Aorta (tissue), 5 donors: Measurements from ENCODE around the gene KRT78. TPM values are rescaled to one million over a fixed set of nuclear protein-coding genes. Genes with fewer than 3 reads are reported as not detected.

Experiments
- ATAC-seq: fragments of 200-7000 bp; cut with Tn5 transposase; one replicate; pipeline ENCODE4 v1.9.1; 2022; ENCODE audit warnings: moderate library complexity; ENCODE audit not compliant: low FRiP score
- DNase-seq, 2 donors: peaks; one replicate each; pipeline ENCODE4 v3.0.0-alpha.2; 2020
- H3K27ac ChIP-seq, 2 donors: one replicate each; pipeline ENCODE4 v1.5.1; 2013; ENCODE audit warnings: low read length in 2 of 2, mild to moderate bottlenecking in 2 of 2, moderate library complexity in 2 of 2, control low read depth in 1 of 2, inconsistent platforms in 1 of 2, low read depth in 1 of 2
- H3K27me3 ChIP-seq, 2 donors: one replicate each; pipeline ENCODE4 v1.6.1; 2013; ENCODE audit warnings: control low read depth in 1 of 2, low read length in 1 of 2, mild to moderate bottlenecking in 1 of 2, moderate library complexity in 1 of 2; ENCODE audit not compliant: insufficient read depth in 2 of 2, control insufficient read depth in 1 of 2
- H3K36me3 ChIP-seq, 2 donors: one replicate each; pipeline ENCODE4 v1.6.1; 2013; ENCODE audit warnings: control low read depth in 1 of 2, low read length in 1 of 2, mild to moderate bottlenecking in 1 of 2; ENCODE audit not compliant: insufficient read depth in 2 of 2, control insufficient read depth in 1 of 2
- H3K4me1 ChIP-seq, 2 donors: one replicate each; pipeline ENCODE4 v1.6.1; 2013; ENCODE audit warnings: low read length in 2 of 2, control low read depth in 1 of 2, mild to moderate bottlenecking in 1 of 2, moderate library complexity in 1 of 2; ENCODE audit not compliant: insufficient read depth in 2 of 2, control insufficient read depth in 1 of 2
- H3K4me3 ChIP-seq, 2 donors: one replicate each; pipeline ENCODE4 v1.5.1; 2013; ENCODE audit warnings: low read length in 2 of 2, control low read depth in 1 of 2, mild to moderate bottlenecking in 1 of 2
- H3K9me3 ChIP-seq: one replicate; pipeline ENCODE4 v1.6.1; 2013; ENCODE audit warnings: mild to moderate bottlenecking, low read length; ENCODE audit not compliant: control insufficient read depth
- WGBS, 2 donors: extraction: QIAGEN DNeasy Blood & Tissue Kit; methylation state at CpG; one replicate each; pipeline ENCODE4 v1.1.7; 2013; 5-methylcytosine and 5-hydroxymethylcytosine counted together
- intact Hi-C, 2 donors: fragments of 100-400 bp; cut with DNase I; formaldehyde crosslinking; loops; one replicate each; pipeline versions ENCODE4 v1.14.2 to v1.15.0; 2022
- polyA plus RNA-seq, 2 donors: library from polyadenylated mRNA; stranded (reverse); fragments of 200-250 nt; gene quantifications; one replicate each; pipeline ENCODE4 v1.2.3, GENCODE V29; 2013
- total RNA-seq, 2 donors: library from RNA; stranded (reverse); fragmentation: NEBNext Ultra II Directional; extraction: Animal tissue kit (Norgen Biotek cat#: 25700); gene quantifications; one replicate each; pipeline ENCODE4 v1.2.1, GENCODE V29; 2021
- donor health status: healthy with polysubstance abuse.
- donor health status: Bipolar disorder and iron deficiency.
- donor health status: DM: no; HTN: no; CAD: no.
- donor health status: DM: no; HTN: no; CAD: no.
- donor health status: DM: yes; HTN: yes; CAD: no.

KRT78 gene
- total and polyA plus RNA-seq, 4 donors, result 0.10 to 2.0 TPM; not detected in 2

DNA sequence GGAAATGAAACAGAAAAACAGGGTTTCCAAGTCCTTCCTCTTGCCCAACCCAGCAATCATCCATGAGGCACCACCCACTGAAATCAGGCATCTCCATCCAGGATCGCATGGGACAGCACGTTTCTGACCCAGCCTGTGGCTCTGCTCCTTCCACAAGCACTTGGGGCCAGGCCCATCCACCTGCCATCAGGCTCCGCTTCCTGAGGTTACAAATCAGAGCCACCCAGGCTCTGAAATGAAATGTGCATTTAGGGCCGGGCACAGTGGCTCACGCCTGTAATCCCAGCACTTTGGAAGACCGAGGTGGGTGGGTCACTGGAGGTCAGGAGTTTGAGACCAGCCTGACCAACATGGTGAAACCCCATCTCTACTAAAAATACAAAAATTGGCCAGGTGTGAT, 717 bp upstream of the KRT78 start:
- no peak for ATAC-seq

DNA sequence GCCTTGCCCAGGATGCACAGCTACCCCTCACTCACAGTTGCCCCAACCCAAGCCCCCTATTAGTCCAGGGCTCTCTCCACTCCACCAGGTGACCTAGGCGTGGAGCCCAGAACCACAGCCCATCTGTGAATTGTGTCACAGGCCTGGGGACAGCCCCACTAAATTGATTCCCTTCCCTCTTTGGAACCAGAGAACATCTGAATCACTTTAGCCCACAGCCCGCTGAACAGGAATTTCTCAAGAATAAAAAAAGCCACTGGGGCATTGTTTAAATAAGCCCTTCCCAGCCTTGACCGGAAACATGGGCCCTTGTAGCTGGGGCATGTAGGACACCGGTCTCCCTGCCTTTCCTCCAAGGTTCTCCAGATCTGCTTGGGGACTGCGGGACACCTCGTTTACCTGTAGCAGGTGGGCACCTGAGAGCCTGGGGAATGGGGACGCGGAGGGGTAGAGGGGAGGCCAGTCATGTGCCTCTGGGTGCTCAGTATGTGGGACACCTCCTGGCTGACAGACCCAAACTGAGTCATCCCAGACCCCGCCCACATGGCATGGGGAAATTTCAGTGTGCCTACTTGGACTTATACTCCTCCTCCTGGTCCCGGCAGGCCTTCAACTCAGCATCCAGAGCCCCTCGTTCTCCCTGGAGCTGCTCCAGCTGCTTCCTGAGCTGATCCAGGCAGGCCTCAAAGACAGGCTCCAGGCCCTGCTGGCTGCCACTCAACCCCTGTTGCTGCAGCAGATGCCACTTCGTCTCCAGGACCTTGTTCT, 1.3 kb downstream of the KRT78 start:
- Histone ChIP-seq H3K4me3 (no peak overlapping the region), H3K4me1 (no peaks in the 10 kb centered on the region), H3K27me3 (no peaks in the 10 kb centered on the region), H3K27ac (no peak overlapping the region), H3K9me3 (no peaks in the 10 kb centered on the region), H3K36me3 (no peaks in the 10 kb centered on the region)
- intact Hi-C loops, result no loop called here
- peak; percentile 41 to 67 for DNase-seq
- WGBS, 2 donors, result 79% methylated on average over 12 of the region's 12 CpGs
- ATAC-seq, result no peak

More for the DNA sequence above, 717 bp upstream of the KRT78 start:
- no peak overlapping the region for H3K4me3 ChIP-seq
- H3K9me3 ChIP-seq, result peaks cover 1% of the 10 kb centered on the region
- H3K4me1 ChIP-seq, result no peaks in the 10 kb centered on the region
- H3K36me3 ChIP-seq, result no peaks in the 10 kb centered on the region
- DNase-seq, result peak; percentile 2 to 37
- 86 to 91% methylated on average over 6 of the region's 6 CpGs for WGBS, 2 donors
- no peak overlapping the region for H3K27ac ChIP-seq
- intact Hi-C loops, result no loop called here
- H3K27me3 ChIP-seq, result no peaks in the 10 kb centered on the region

DNA sequence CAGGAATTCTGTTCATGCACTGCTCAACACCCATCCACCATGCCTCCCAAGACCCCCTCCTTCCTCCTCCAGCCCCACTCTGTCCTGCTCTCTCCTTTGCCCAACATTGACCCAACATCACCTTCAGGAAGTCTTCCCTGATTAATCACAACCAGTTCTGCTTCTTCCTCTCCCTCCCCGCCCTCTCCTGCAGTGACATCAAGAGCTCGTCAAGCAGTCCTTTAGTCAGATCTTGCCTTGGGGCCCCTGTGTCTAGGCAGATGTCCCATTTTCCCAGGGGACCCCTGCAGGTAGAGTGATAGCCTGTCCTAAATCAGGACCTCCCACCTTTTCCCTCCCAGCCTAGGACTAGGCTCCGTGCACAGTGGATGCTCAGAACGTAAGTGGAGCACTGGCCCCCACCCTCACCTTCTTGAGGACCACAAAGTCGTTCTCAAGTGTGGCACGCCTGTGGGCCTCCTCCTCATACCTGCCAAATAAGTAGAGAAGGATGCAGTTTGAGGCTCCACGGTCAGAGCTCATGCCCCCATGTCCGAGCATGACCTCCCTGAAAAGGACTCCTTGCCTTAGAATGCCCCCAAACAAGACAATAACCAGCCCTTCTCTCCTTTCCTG, 2.3 kb downstream of the KRT78 start:
- Histone ChIP-seq H3K4me1 (no peaks in the 10 kb centered on the region), H3K4me3 (no peak overlapping the region), H3K9me3 (no peaks in the 10 kb centered on the region), H3K27me3 (no peaks in the 10 kb centered on the region), H3K27ac (no peak overlapping the region), H3K36me3 (no peaks in the 10 kb centered on the region)
- intact Hi-C loops, result no loop called here
- 84 to 86% methylated on average over 8 of the region's 8 CpGs for WGBS, 2 donors
- DNase-seq (peak; percentile 32 to 62), ATAC-seq (no peak)

DNA sequence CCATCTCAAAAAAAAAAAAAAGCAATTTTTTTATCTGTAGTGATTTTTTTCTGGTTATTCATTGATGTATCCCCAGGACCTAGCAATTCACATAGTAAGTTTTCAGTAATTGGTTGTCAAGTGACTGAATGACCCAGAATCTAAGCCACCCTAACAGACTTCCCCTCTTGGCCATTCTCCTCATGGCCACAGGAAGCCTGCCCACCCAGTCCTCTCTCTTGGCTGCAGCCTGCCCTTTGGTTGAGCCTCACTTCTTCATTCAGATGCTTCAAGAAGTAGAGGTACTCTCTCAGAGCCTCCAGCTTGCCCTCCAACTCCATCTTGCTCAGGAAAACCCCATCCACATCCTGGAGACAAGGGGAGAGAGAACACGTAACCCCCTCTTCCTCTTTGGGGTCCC, 2.8 kb downstream of the KRT78 start:
- H3K27ac ChIP-seq, result no peak overlapping the region
- H3K27me3 ChIP-seq, result no peaks in the 10 kb centered on the region
- ATAC-seq (no peak), DNase-seq (no peak)
- WGBS, 2 donors, result 93 to 100% methylated on average over 1 of the region's 1 CpG
- no peak overlapping the region for H3K4me3 ChIP-seq
- H3K9me3 ChIP-seq, result no peaks in the 10 kb centered on the region
- H3K4me1 ChIP-seq, result no peaks in the 10 kb centered on the region
- no peaks in the 10 kb centered on the region for H3K36me3 ChIP-seq
- intact Hi-C loops, result no loop called here

DNA sequence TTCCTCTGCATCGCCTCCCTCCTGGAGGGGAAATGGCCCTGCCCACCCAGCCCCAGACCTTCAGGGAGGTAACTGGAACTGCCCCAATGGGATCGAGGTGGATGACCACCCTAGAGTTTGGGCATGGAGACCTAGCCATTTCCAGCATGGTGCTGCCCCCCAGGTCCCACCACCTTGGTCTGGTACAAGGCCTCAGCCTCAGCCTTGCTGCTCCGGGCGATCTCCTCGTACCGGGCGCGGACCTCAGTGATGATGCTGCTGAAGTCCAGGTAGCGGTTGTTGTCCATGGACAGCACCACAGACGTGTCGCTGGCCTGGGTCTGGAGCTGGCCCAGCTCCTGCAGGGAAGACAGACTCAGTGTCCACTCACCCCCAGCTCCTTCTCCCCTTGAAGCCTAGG, 4.4 kb downstream of the KRT78 start:
- no peaks in the 10 kb centered on the region for H3K27me3 ChIP-seq
- no peak overlapping the region for H3K4me3 ChIP-seq
- no peaks in the 10 kb centered on the region for H3K4me1 ChIP-seq
- intact Hi-C loops, result no loop called here
- DNase-seq, result peak; percentile 10 to 73
- H3K27ac ChIP-seq, result no peak overlapping the region
- WGBS, 2 donors, result 94 to 95% methylated on average over 11 of the region's 11 CpGs
- no peaks in the 10 kb centered on the region for H3K9me3 ChIP-seq
- no peaks in the 10 kb centered on the region for H3K36me3 ChIP-seq
- ATAC-seq, result no peak

DNA sequence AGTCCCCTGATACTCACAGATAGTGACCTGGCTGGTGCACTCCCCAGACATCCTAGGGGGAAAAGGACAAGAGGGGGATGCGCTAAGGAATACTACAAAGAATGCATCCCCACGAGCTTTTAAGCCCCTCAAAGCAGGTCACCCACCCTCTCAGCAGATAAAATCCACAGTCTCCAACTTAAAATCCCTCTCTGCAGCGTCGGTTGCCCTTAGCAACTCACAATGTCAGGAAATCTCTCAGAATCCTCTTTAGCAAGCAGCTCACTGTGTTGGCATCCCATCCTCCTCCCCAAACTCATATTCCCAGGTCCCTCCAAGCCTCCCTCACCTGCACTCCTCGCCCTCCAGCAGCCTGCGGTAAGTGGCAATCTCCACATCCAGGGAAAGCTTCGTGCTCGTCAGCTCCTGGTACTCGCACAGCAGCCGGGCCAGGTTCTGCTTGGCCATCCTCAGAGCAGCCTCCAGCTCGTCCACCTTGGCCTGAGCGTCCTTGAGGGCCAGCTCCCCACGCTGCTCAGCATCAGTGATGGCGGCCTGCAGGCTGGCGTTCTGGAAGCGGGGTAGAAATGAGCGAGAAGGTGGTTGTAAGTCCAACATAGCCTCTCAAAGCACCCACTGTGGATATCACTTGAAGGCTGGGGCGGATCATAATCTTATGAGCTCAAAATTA, 9.2 kb downstream of the KRT78 start:
- H3K9me3 ChIP-seq, result no peaks in the 10 kb centered on the region
- intact Hi-C loops, result no loop called here
- no peaks in the 10 kb centered on the region for H3K4me1 ChIP-seq
- DNase-seq, result peak; percentile 12 to 34
- H3K27ac ChIP-seq, result no peak overlapping the region
- 83 to 85% methylated on average over 18 of the region's 18 CpGs for WGBS, 2 donors
- ATAC-seq, result no peak
- no peak overlapping the region for H3K4me3 ChIP-seq
- H3K36me3 ChIP-seq, result no peaks in the 10 kb centered on the region
- no peaks in the 10 kb centered on the region for H3K27me3 ChIP-seq

DNA sequence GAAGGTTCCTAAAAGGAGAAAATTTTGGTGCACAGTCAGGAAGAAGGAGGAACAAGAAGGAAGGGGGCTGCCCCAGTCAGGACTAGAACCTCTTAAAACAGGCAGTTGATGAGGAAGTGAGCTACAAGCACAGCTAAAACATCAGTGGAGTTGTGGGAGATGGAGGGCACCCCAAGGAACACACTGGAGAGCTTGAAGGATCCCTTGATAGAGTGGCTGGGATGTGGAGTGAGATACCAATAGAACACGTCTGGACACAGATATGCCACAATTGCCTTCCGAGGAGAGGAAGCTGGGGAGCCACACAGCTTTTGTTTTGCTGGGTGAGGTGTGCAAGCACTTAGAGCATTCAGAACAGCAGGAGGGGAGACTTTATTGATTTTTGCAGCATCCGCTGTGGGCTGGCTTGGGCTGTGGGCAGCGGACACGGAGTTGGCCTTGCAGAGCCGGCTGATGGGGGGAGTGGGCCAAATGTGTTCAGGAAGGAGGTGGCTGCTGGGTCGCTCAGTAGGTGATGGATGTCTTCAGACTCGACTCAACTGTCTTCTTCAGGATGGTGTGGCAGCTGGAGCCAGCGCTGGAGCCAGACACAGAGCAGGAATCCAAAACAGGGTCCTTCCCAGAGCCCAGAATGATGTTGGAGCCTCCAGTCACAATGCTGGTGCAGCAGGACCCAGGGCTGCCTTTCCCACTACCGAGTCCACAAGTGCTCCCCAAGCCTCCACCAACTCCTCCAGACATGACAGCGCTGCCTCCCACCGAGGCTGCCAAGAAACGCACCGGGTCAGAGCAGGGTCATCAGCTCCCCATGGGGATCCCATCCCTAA, 10.0 kb downstream of the KRT78 start:
- intact Hi-C loops, result no loop called here
- no peaks in the 10 kb centered on the region for H3K4me1 ChIP-seq
- no peaks in the 10 kb centered on the region for H3K36me3 ChIP-seq
- no peak overlapping the region for H3K27ac ChIP-seq
- H3K27me3 ChIP-seq, result no peaks in the 10 kb centered on the region
- WGBS, 2 donors, result 51 to 57% methylated on average over 14 of the region's 14 CpGs
- ATAC-seq, result no peak
- peak; percentile 20 to 69 for DNase-seq
- H3K9me3 ChIP-seq, result no peaks in the 10 kb centered on the region
- H3K4me3 ChIP-seq, result no peak overlapping the region

DNA sequence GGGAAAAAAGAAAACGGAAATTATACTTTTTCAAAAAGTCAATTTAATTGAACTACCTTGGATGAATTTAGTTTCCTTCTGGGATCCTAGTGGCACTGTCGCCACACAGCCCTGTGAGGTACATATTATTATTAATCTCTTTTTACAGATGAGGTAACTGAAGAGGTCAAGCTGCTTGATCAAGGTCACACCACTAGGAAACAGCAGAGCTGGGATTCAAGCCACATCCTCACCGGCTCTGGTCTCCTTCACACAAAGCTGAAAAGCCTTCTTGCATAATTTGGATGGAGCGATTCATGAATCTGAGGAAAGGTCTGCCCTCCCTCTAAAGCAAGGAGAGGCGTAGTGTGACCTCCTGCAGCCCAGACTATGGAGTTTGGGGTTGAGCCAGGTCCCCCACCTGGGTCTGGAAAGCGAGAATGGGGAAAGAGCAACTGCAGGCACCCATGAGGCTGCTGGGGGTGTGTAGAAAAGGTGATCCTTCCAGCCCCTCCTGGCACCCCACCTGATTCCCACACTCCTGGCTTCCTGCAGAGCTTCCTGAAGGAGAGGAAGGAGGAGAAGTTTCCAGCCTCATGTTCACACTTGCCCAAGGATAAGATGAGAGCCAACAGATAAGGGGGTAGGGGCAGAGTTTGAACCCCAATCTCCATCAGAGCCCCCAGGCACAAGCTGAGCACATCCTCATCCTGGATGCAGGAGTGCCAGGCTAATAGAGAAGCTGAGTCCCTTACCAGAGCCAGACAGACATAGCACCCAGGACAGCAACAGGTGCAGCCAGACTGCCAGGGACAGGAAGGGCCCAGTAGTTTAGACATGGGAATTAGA, 10.8 kb downstream of the KRT78 start:
- Histone ChIP-seq H3K27me3 (no peaks in the 10 kb centered on the region), H3K9me3 (no peaks in the 10 kb centered on the region), H3K27ac (no peak overlapping the region), H3K4me1 (no peaks in the 10 kb centered on the region), H3K36me3 (no peaks in the 10 kb centered on the region), H3K4me3 (no peak overlapping the region)
- intact Hi-C loops, result no loop called here
- WGBS, 2 donors, result 89 to 91% methylated on average over 6 of the region's 6 CpGs
- ATAC-seq, result no peak
- peak; percentile 13 to 33 for DNase-seq
